Measurements from ENCODE around the gene SUFU. TPM values are rescaled to one million over a fixed set of nuclear protein-coding genes. Genes with fewer than 3 reads are reported as not detected.

SUFU gene
- total and polyA plus RNA-seq, 2 of the 4 experiments (the other 2 are of a cell fraction): 2.2 to 11.0 TPM

GRCh38 chr10:102645741-102646609 is 142.2 kb downstream of the SUFU start (continued):
- TF ChIP-seq MAFK (IDR thresholded peaks at IDR 0.05; ENCODE audit: low read depth, low read length) (no peak), CHD1 (IDR thresholded peaks at IDR 0.05; ENCODE audit: low read depth, low read length) (peak; percentile 68; the same call in 1 of the 2 replicates), POLR2A (IDR thresholded peaks at IDR 0.05; ENCODE audit: low read depth, low read length) (peak; percentile 85), NFE2L2 (IDR thresholded peaks at IDR 0.05; ENCODE audit: low read depth, low read length) (no peak)

Data from IMR-90 (cell line).